Heart right ventricle (tissue), 16 donors: ENCODE results near the gene DCTN1. TPM values are rescaled to one million over a fixed set of nuclear protein-coding genes. Genes with fewer than 3 reads are reported as not detected.
A peak's percentile ranks its signal among the peaks of the same experiment; 100 is the strongest.

Source experiments
- ATAC-seq, 8 donors: fragments of 200-7000 bp; cut with Tn5 transposase; one replicate each; pipeline ENCODE4 v1.9.1; 2020; ENCODE audit warnings: mild to moderate bottlenecking in 8 of 8, moderate library complexity in 8 of 8, moderate number of reproducible peaks in 1 of 8
- DNase-seq, 2 donors: peaks; one replicate each; pipeline ENCODE4 v3.0.0-alpha.2; 2020
- H3K27ac ChIP-seq, 10 donors: fragments of 200-600 bp; sonication (generic) in 2 of 10; one replicate each; pipeline versions ENCODE4 v1.5.0 to v1.8.0; 2020 to 2022; ENCODE audit warnings: mild to moderate bottlenecking in 3 of 10
- H3K27me3 ChIP-seq, 7 donors: fragments of 200-600 bp; one replicate each; pipeline ENCODE4 v1.8.0; 2021 to 2022; ENCODE audit warnings: mild to moderate bottlenecking in 2 of 7
- H3K36me3 ChIP-seq, 9 donors: fragments of 200-600 bp; sonication (generic) in 1 of 9; one replicate each; pipeline versions ENCODE4 v1.5.0 to v1.8.0; 2020 to 2022; ENCODE audit warnings: mild to moderate bottlenecking in 2 of 9
- H3K4me1 ChIP-seq, 9 donors: fragments of 200-600 bp; sonication (generic) in 1 of 9; one replicate each; pipeline versions ENCODE4 v1.5.0 to v1.8.0; 2020 to 2022; ENCODE audit warnings: mild to moderate bottlenecking in 4 of 9
- H3K4me3 ChIP-seq, 10 donors: fragments of 200-600 bp; sonication (generic) in 2 of 10; one replicate each; pipeline versions ENCODE4 v1.5.0 to v1.8.0; 2020 to 2022; ENCODE audit warnings: mild to moderate bottlenecking in 7 of 10, moderate library complexity in 2 of 10
- H3K9me3 ChIP-seq, 11 donors: fragments of 200-600 bp in 10 of 11; sonication (generic) in 2 of 11; one replicate each; pipeline versions ENCODE4 v1.5.0 to v1.8.0; 2013 to 2022; ENCODE audit warnings: mild to moderate bottlenecking in 2 of 11, control low read depth in 1 of 11, moderate library complexity in 1 of 11
- CTCF ChIP-seq, 9 donors: fragments of 200-600 bp; sonication (generic) in 2 of 9; IDR thresholded peaks; one replicate each; pipeline versions ENCODE4 v1.5.0 to v1.8.0; 2021 to 2022; ENCODE audit warnings: antibody characterized with exemption in 9 of 9, mild to moderate bottlenecking in 5 of 9, moderate library complexity in 1 of 9
- WGBS, 2 donors: extraction: QIAGEN DNeasy Blood & Tissue Kit; methylation state at CpG; one replicate each; pipeline ENCODE4 v1.1.7; 2013; ENCODE audit warnings: inconsistent platforms in 1 of 2; 5-methylcytosine and 5-hydroxymethylcytosine counted together
- intact Hi-C, 10 donors: fragments of 100-400 bp; cut with DNase I; formaldehyde crosslinking; loops; one replicate each; pipeline versions ENCODE4 v1.11.1 to v1.14.2; 2022
- polyA plus RNA-seq, 2 donors: library from polyadenylated mRNA; stranded (reverse); fragments of 200-250 nt; gene quantifications; one replicate each; pipeline ENCODE4 v1.2.3, GENCODE V29; 2013
- total RNA-seq, 10 donors: library from RNA; stranded (reverse); fragmentation: NEBNext Ultra II Directional in 3 of 10; extraction: Animal tissue kit (Norgen Biotek cat#: 25700) in 3 of 10; gene quantifications; one replicate each; pipeline versions ENCODE4 v1.2.1 to v1.2.4, GENCODE V29; 2021 to 2023
- donor health status: Arrhythmogenic right ventricular cardiomyopathy.
- donor health status: ischemic (EF 13 %, LVEDD 7.1; RV severe dilation, severe dysfunction).
- donor health status: healthy with polysubstance abuse.
- donor health status: DM: no; HTN: yes; CAD: no.
- donor health status: DM: no; HTN: no; CAD: no.
- donor health status: ischemic (EF 25% LVEDD 6.9; RV normal size, moderate dysfunction).
- donor health status: ischemic (EF 25% LVEDD 5.7; RV mildly dilated, moderate dysfunction).
- donor health status: healthy.
- donor health status: DM: yes; HTN: yes; CAD: no.
- donor health status: Ischemic cardiomyopathy.
- donor health status: ischemic (EF 35%, LVEDD 5.7; RV mildly dilated, moderate dysfunction).
- donor health status: nonischemic (EF 11% LVEDD 7.7; RV severe dilation, severe dysfunction).
- donor health status: DM: yes; HTN: yes; CAD: no.
- donor health status: PGD.
- donor health status: ischemic (EF 29% LVEDD 5.4; RV normal size, mild dysfunction).
- donor health status: nonischemic (EF 23%, LVEDD 6.1; RV moderate dilation, normal function).

The DCTN1 gene
- total and polyA plus RNA-seq, 12 donors, result 123 to 285 (median 183) TPM

- DNase-seq (no peak), ATAC-seq (peak in 4 of 8 donors; percentile 4 to 11 (median 7))
- Histone ChIP-seq H3K27ac (peak overlapping the region in 6 of 10 donors; percentile 27 to 74 (median 63)), H3K36me3 (no peaks in the 10 kb centered on the region), H3K27me3 (peaks cover 0 to 28% (median 0%) of the 10 kb centered on the region in 7 donors), H3K4me1 (peaks cover 8 to 53% (median 46%) of the 10 kb centered on the region in 9 donors), H3K9me3 (no peaks in the 10 kb centered on the region), H3K4me3 (peak overlapping the region in 9 of 10 donors; percentile 47 to 72 (median 65))
- TF ChIP-seq CTCF (IDR thresholded peaks at IDR 0.05), result no peak
- intact Hi-C loops, result loop anchor here in 1 of 10 donors (5.0 kb wide), 1 partner anchor 56 kb away; the partner anchor contains the start of gene MRPL53
- 51 to 60% methylated on average over 35 of the region's 35 CpGs for WGBS, 2 donors
These were observed 35.8 kb upstream of the DCTN1 start for GRCh38 chr2:74415762-74416395.

- intact Hi-C loops, result loop anchor here in 1 of 10 donors (5.0 kb wide), 1 partner anchor 57 kb away; the partner anchor contains the start of gene MRPL53
- WGBS, 2 donors, result 3 to 8% methylated on average over 66 of the region's 66 CpGs
- no peaks in the 10 kb centered on the region for H3K36me3 ChIP-seq
- H3K27me3 ChIP-seq, result peaks cover 0 to 28% (median 0%) of the 10 kb centered on the region in 7 donors
- TF ChIP-seq CTCF (IDR thresholded peaks at IDR 0.05), result peak; percentile 12 to 73 (median 47)
- peak overlapping the region; percentile 39 to 72 (median 65) for H3K4me3 ChIP-seq
- peak; percentile 64 to 68 for DNase-seq
- H3K9me3 ChIP-seq, result no peaks in the 10 kb centered on the region
- ATAC-seq, result peak; percentile 75 to 86 (median 80)
- peaks cover 8 to 49% (median 41%) of the 10 kb centered on the region in 9 donors for H3K4me1 ChIP-seq
- peak overlapping the region; percentile 24 to 74 (median 62) for H3K27ac ChIP-seq
These were observed 35.0 kb upstream of the DCTN1 start for GRCh38 chr2:74414881-74415761.

GRCh38 chr2:74414441-74414840 is 34.3 kb upstream of the DCTN1 start:
- 44 to 47% methylated on average over 19 of the region's 19 CpGs for WGBS, 2 donors
- Histone ChIP-seq H3K27me3 (peaks cover 0 to 28% (median 0%) of the 10 kb centered on the region in 7 donors), H3K4me1 (peaks cover 8 to 49% (median 37%) of the 10 kb centered on the region in 9 donors), H3K4me3 (peak overlapping the region; percentile 39 to 72 (median 65)), H3K36me3 (no peaks in the 10 kb centered on the region), H3K9me3 (no peaks in the 10 kb centered on the region), H3K27ac (peak overlapping the region in 9 of 10 donors; percentile 24 to 74 (median 65))
- ATAC-seq (peak in 7 of 8 donors; percentile 7 to 45 (median 21)), DNase-seq (peak in 1 of 2 donors; percentile 33)
- intact Hi-C loops, result no loop called here
- TF ChIP-seq CTCF (IDR thresholded peaks at IDR 0.05), result no peak
